HUES64 (cell line): Measurements from ENCODE around the gene IPO4.
"Not testable (repeated sequence)": the region's sequence is repeated elsewhere in the genome, so short reads cannot be mapped to it uniquely, and the experiment has no call there.

Experiments
- H3K27ac ChIP-seq: 2 replicates; pipeline ENCODE4 v1.7.0; 2013; ENCODE audit warnings: low read depth, low read length, inconsistent platforms
- H3K27me3 ChIP-seq: 2 replicates; pipeline ENCODE4 v1.6.1; 2013; ENCODE audit warnings: mild to moderate bottlenecking, low read length; ENCODE audit not compliant: insufficient read depth
- H3K36me3 ChIP-seq: 2 replicates; pipeline ENCODE4 v1.6.1; 2013; ENCODE audit warnings: mild to moderate bottlenecking, low read length; ENCODE audit not compliant: insufficient read depth
- H3K4me1 ChIP-seq: 2 replicates; pipeline ENCODE4 v1.6.1; 2013; ENCODE audit warnings: mild to moderate bottlenecking, low read length, moderate library complexity; ENCODE audit not compliant: insufficient read depth
- H3K4me3 ChIP-seq: 2 replicates; pipeline ENCODE4 v1.5.1; 2013; ENCODE audit warnings: mild to moderate bottlenecking, low read length, moderate library complexity
- H3K9ac ChIP-seq: 2 replicates; pipeline ENCODE4 v1.6.1; 2013; ENCODE audit warnings: mild to moderate bottlenecking, low read depth, low read length
- H3K9me3 ChIP-seq: 2 replicates; pipeline ENCODE4 v1.6.1; 2013; ENCODE audit warnings: low read depth, low read length; ENCODE audit not compliant: insufficient read depth
- WGBS: fragments of 150-250, 120-280 bp; methylation state at CpG from one replicate; pipeline ENCODE4 v1.1.7; 2013; ENCODE audit warnings: missing lambda C conversion rate; 5-methylcytosine and 5-hydroxymethylcytosine counted together

Gene IPO4

DNA sequence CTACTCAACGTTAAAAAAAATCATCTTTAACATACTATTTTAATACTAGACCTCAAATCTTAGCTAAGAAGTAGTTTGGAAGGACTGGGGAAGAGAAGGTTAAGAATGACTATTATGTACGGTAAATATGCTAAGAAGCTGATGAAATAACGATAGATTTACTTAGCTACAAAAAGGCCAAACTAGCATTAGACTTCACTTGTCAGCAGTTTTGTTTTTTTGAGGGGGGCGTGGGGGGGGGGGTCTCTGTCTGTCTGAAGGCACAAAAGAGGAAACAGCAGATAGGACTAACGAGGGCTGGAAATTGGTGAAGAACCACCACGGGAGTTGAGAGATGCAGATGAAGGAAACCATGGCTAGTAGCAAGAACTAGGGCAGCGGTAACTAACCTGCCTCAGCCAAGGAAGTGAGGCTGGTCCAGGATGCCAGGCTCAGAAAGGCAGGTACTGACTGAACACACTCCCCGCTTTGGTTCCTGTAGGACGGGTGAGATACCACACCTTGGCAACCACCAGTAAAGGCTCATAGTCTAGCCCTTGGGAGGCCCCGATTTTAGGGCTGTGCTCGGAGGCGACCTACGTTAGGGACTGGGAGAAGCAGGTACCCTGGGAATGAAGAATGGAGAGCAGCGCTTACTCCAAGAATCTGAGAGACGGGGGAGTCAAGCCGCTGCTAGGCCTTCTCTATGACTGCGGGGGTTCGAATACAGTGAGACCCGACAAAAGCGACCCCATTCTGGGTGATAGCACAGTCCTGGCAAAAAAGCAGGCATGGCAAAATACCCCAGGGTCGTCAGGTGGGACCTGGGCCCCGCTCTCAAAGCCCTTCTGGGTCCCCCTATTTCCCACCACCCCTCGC is 42.9 kb upstream of the IPO4 start:
- H3K9ac ChIP-seq: peak overlapping the region; percentile 81
- WGBS: 15% methylated on average over 23 of the region's 23 CpGs
- 0 out of 2 replicates have a peak, but pooled peaks cover 5% of the 10 kb centered on the region for H3K4me1 ChIP-seq
- H3K27ac ChIP-seq: peak overlapping the region; percentile 94; the same call in 1 of the 2 replicates
- no peaks in the 10 kb centered on the region for H3K27me3 ChIP-seq
- H3K4me3 ChIP-seq: peak overlapping the region; percentile 74
- H3K36me3 ChIP-seq: peaks cover 45% of the 10 kb centered on the region
- no peaks in the 10 kb centered on the region for H3K9me3 ChIP-seq

- H3K27me3 ChIP-seq: no peaks in the 10 kb centered on the region
- no peak overlapping the region for H3K9ac ChIP-seq
- no peak overlapping the region for H3K4me3 ChIP-seq
- no peak overlapping the region for H3K27ac ChIP-seq
- 0 out of 2 replicates have a peak, but pooled peaks cover 5% of the 10 kb centered on the region for H3K4me1 ChIP-seq
- peaks cover 29% of the 10 kb centered on the region for H3K36me3 ChIP-seq
- WGBS: 0% methylated on average over 1 of the region's 1 CpG
- no peaks in the 10 kb centered on the region for H3K9me3 ChIP-seq
Observed at GRCh38 chr14:24228902-24229301, 40.3 kb upstream of the IPO4 start.

GRCh38 chr14:24226473-24226872 is 37.9 kb upstream of the IPO4 start:
- Histone ChIP-seq H3K27ac (no peak overlapping the region), H3K27me3 (no peaks in the 10 kb centered on the region), H3K9ac (no peak overlapping the region), H3K9me3 (no peaks in the 10 kb centered on the region), H3K36me3 (peaks cover 29% of the 10 kb centered on the region), H3K4me3 (no peak overlapping the region), H3K4me1 (no peaks in the 10 kb centered on the region)
- no CpG with 5 or more reads among the region's 1 CpG for WGBS

- no peak overlapping the region for H3K4me3 ChIP-seq
- H3K4me1 ChIP-seq: no peaks in the 10 kb centered on the region
- WGBS: 92% methylated on average over 7 of the region's 7 CpGs
- no peak overlapping the region for H3K9ac ChIP-seq
- H3K27ac ChIP-seq: no peak overlapping the region
- peaks cover 32% of the 10 kb centered on the region for H3K36me3 ChIP-seq
- no peaks in the 10 kb centered on the region for H3K9me3 ChIP-seq
- no peaks in the 10 kb centered on the region for H3K27me3 ChIP-seq
Observed at GRCh38 chr14:24224618-24225071, 36.0 kb upstream of the IPO4 start.

DNA sequence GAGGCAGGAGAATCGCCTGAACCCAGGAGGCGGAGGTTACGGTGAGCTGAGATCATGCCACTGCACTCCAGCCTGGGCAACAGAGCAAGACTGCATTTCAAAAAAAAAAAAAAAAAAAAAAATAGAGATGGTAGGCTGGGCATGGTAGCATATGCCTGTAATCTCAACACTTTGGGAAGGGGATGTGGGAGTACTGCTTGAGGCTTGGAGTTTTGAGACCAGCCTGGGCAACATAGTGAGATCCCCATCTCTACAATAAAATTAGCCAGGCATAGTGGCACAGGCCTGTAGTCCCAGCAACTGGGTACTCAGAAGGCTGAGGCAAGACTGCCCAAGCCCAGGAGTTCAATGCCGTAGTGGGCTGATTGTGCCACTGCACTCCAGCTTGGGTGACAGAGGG is 34.4 kb upstream of the IPO4 start:
- H3K27ac ChIP-seq, H3K4me1 ChIP-seq, H3K27me3 ChIP-seq, H3K9ac ChIP-seq, H3K4me3 ChIP-seq, H3K9me3 ChIP-seq: not testable (repeated sequence)
- 96% methylated on average over 4 of the region's 4 CpGs for WGBS
- peaks cover 32% of the 10 kb centered on the region for H3K36me3 ChIP-seq

- Histone ChIP-seq H3K9ac (no peak overlapping the region), H3K36me3 (peaks cover 18% of the 10 kb centered on the region), H3K27me3 (no peaks in the 10 kb centered on the region), H3K4me3 (no peak overlapping the region), H3K4me1 (no peaks in the 10 kb centered on the region), H3K27ac (no peak overlapping the region), H3K9me3 (no peaks in the 10 kb centered on the region)
- 90% methylated on average over 2 of the region's 3 CpGs for WGBS
Observed at GRCh38 chr14:24219521-24219920, 30.9 kb upstream of the IPO4 start.

- H3K27me3 ChIP-seq: no peaks in the 10 kb centered on the region
- H3K36me3 ChIP-seq: peaks cover 17% of the 10 kb centered on the region
- no peaks in the 10 kb centered on the region for H3K9me3 ChIP-seq
- H3K27ac ChIP-seq: no peak overlapping the region
- H3K9ac ChIP-seq: no peak overlapping the region
- WGBS: 92% methylated on average over 3 of the region's 4 CpGs
- no peak overlapping the region for H3K4me3 ChIP-seq
- H3K4me1 ChIP-seq: no peaks in the 10 kb centered on the region
Observed at GRCh38 chr14:24219080-24219479, 30.5 kb upstream of the IPO4 start.

DNA sequence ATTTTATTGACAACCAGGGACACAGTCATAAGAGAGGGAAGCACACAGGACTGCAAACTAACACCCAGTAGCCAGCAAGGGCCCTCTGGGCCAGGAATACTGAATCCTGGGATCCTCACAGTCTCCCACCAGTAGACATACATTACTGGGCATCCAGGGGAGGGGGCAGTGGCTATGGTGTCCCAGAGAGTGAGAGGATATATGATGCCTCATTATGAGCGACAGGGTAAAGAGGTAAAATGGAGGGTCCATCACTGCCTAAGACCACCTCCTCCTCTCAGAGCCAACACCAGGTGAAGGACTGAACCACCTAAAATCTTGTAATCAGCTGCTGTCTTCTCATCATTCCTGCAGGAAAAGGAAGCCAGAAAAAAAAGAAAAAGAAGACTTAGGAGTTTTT is 28.3 kb upstream of the IPO4 start:
- WGBS: no CpG with 5 or more reads among the region's 1 CpG
- not testable (repeated sequence) for H3K27me3 ChIP-seq, H3K4me1 ChIP-seq, H3K4me3 ChIP-seq, H3K9me3 ChIP-seq, H3K9ac ChIP-seq, H3K27ac ChIP-seq
- H3K36me3 ChIP-seq: peaks cover 22% of the 10 kb centered on the region

- Histone ChIP-seq H3K27me3 (no peaks in the 10 kb centered on the region), H3K27ac (no peak overlapping the region; the same call in 1 of the 2 replicates), H3K4me1 (peaks cover 5% of the 10 kb centered on the region; the same call in 1 of the 2 replicates), H3K9ac (no peak overlapping the region), H3K9me3 (no peaks in the 10 kb centered on the region), H3K4me3 (peak overlapping the region; percentile 93), H3K36me3 (peaks cover 27% of the 10 kb centered on the region)
- WGBS: 94% methylated on average over 2 of the region's 2 CpGs
Observed at GRCh38 chr14:24216345-24216699, 27.7 kb upstream of the IPO4 start.

DNA sequence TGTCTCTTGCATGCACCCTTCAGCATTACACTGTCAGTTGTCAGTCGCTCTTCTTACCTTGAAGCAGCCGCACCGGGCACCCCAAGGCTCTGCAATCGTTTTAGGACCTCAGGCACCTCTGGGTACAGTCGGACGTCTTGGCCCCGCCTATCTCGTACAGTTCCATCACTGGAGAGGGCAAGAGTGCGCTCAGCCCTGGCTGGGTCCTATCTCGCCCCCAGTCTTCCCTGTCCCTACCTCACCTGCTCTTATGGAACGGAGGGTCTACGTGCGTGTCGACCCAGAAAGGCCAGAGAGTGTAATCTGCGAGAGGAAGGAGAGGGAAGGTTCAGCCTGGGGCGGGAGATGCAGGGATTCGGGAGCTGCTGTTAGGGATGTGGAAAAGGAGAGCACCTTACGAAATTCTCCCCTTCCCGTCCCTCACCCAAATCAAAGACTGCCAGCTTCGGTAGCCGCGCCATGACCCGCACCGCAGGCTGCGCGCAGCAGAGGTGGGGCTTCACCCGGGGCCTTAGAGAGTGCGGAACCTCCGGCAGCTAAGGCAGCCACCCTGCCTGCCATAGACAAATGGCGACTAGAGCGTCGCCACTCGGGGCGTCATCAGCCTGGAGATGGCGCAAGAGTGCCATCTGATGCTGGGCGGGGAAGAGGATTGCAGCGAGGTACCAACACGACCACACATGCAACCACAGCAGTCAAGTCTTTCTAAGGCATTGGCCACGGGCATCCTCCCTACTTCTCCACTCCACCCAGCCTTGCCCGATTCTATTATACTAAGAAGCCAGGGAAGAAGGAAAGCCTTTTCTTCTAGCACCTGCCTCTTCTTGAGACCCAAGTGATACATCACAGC is 27.1 kb upstream of the IPO4 start, which contains the start of gene MDP1:
TSS of gene MDP1 (minus strand) at position 572 of the 850 bp plus-strand sequence. CDS start at position 461, 111 bp downstream.
- Histone ChIP-seq H3K4me1 (peaks cover 5% of the 10 kb centered on the region; the same call in 1 of the 2 replicates), H3K27ac (peak within 1 kb of the TSS; percentile 79), H3K9me3 (no peaks in the 10 kb centered on the region), H3K4me3 (peak within 1 kb of the TSS; percentile 93), H3K36me3 (peaks cover 27% of the 10 kb centered on the region), H3K27me3 (no peaks in the 10 kb centered on the region), H3K9ac (peak within 1 kb of the TSS; percentile 89)
- 2% methylated on average over 39 of the region's 40 CpGs for WGBS
